Measurements from ENCODE around the gene BOC. TPM values are rescaled to one million over a fixed set of nuclear protein-coding genes. Genes with fewer than 3 reads are reported as not detected.

The BOC gene
- total and polyA plus RNA-seq, 2 of the 4 experiments (the other 2 are of a cell fraction), result 6.8 to 15.2 TPM

GRCh38 chr3:113295463-113295862, 84.1 kb downstream of the BOC start:
- Histone ChIP-seq H2BK20ac (ENCODE audit: low read depth, low read length) (no peak overlapping the region), H3K9me3 (ENCODE audit: control insufficient read depth, insufficient read depth, low read length) (no peaks in the 10 kb centered on the region), H3K9me1 (ENCODE audit: insufficient read depth, low read length) (no peaks in the 10 kb centered on the region), H2BK5ac (ENCODE audit: low read depth, low read length, poor library complexity, severe bottlenecking) (no peak overlapping the region), H3K27ac (ENCODE audit: insufficient read depth, low read length) (no peak overlapping the region), H4K20me1 (ENCODE audit: insufficient read depth, low read length) (no peaks in the 10 kb centered on the region), H3K4me2 (ENCODE audit: low read depth, low read length) (no peak overlapping the region), H4K5ac (ENCODE audit: low read depth, low read length) (no peak overlapping the region), H3K9ac (ENCODE audit: low read depth, low read length) (no peak overlapping the region), H2BK15ac (ENCODE audit: low read depth, low read length) (no peak overlapping the region), H3K36me3 (ENCODE audit: control insufficient read depth, insufficient read depth, low read length) (no peaks in the 10 kb centered on the region), H2AK5ac (ENCODE audit: low read depth, low read length) (no peak overlapping the region), H3K4me3 (ENCODE audit: insufficient read depth, low read depth, low read length) (no peak overlapping the region), H3K27me3 (ENCODE audit: control insufficient read depth, insufficient read depth, low read length) (peaks cover 10% of the 10 kb centered on the region; the same call in 1 of the 2 replicates), H3K18ac (ENCODE audit: low read depth, low read length) (no peak overlapping the region), H4K91ac (ENCODE audit: insufficient read depth, low read depth, low read length) (no peak overlapping the region), H2AK9ac (replicated peaks; ENCODE audit: low read depth, low read length, poor library complexity) (no peak overlapping the region), H3K56ac (ENCODE audit: extremely low read depth, insufficient read depth, low read length) (no peak overlapping the region), H3K79me1 (ENCODE audit: low read depth in 1 of 2, low read length in 2 of 2) (no peaks in the 10 kb centered on the region), H3K4ac (ENCODE audit: low read depth, low read length) (no peak overlapping the region), H2AFZ (replicated peaks; ENCODE audit: low read length, poor library complexity) (no peak overlapping the region), H4K8ac (ENCODE audit: low read depth in 2 of 2, low read length in 2 of 2) (no peak overlapping the region), H2BK120ac (ENCODE audit: low read depth, low read length) (no peak overlapping the region), H3K14ac (replicated peaks; ENCODE audit: low read depth, low read length) (no peak overlapping the region), H3K4me1 (ENCODE audit: control insufficient read depth, insufficient read depth, low read length) (no peaks in the 10 kb centered on the region), H3K23ac (ENCODE audit: low read depth, low read length) (no peak overlapping the region)
- no peak for TF ChIP-seq RCOR1 (IDR thresholded peaks at IDR 0.05; ENCODE audit: insufficient replicate concordance, low read length)
- no peak for TF ChIP-seq BHLHE40 (IDR thresholded peaks at IDR 0.05; ENCODE audit: low read depth, low read length)
- TF ChIP-seq ELK1 (IDR thresholded peaks at IDR 0.05; ENCODE audit: borderline replicate concordance, low read depth, low read length), result no peak
- TF ChIP-seq RAD21 (IDR thresholded peaks at IDR 0.05; ENCODE audit: low read length), result no peak
- TF ChIP-seq CEBPB (IDR thresholded peaks at IDR 0.05; ENCODE audit: low read depth, low read length), result no peak
- no peak for TF ChIP-seq CTCF (conservative IDR thresholded peaks at IDR 0.05; ENCODE audit: low read depth, low read length)
- no peak for TF ChIP-seq NFE2L2 (IDR thresholded peaks at IDR 0.05; ENCODE audit: low read depth, low read length)
- no peak for TF ChIP-seq RFX5 (IDR thresholded peaks at IDR 0.05; ENCODE audit: low read depth, low read length)
- no peak for TF ChIP-seq SMC3 (IDR thresholded peaks at IDR 0.05; ENCODE audit: low read depth, low read length)
- no peak for TF ChIP-seq USF2 (IDR thresholded peaks at IDR 0.05; ENCODE audit: low read depth, low read length)
- ChIA-PET POLR2A (ENCODE audit: unreplicated experiment) (no interaction called here), CTCF (no interaction called here)
- intact Hi-C loops (cut with micrococcal nuclease), result no loop called here
- no peak for ATAC-seq (ENCODE audit: low read depth)
- dilution Hi-C loops (cut with HindIII; ENCODE audit: low sequenced_read_pairs, unreplicated experiment), result no loop called here
- in situ Hi-C loops (cut with MboI; ENCODE audit: low sequenced_read_pairs), result loop anchor here (25.0 kb wide), 1 partner anchor 658 kb away; the partner anchor contains the start of gene CCDC80
- no peak for DNase-seq
- no TSS peak for BruUV-seq (replicated peaks)
